HCT116 (cell line): ENCODE measurements around the gene XAB2.

ENCODE experiments used
- ATF3 ChIP-seq: IDR thresholded peaks from 2 replicates; pipeline ENCODE4 v1.6.1; 2012
- CEBPB ChIP-seq: IDR thresholded peaks from 2 replicates; pipeline ENCODE4 v1.6.1; 2012; ENCODE audit warnings: low read depth
- CTCF ChIP-seq, 3 experiments: fragments of 200-600 bp in 1 of 3; sonication (generic) in 1 of 3; IDR thresholded peaks in 2 of 3; conservative IDR thresholded peaks in 1 of 3; 2 replicates each; pipeline ENCODE4 v1.5.1; 2012 to 2017; ENCODE audit warnings: low read depth in 2 of 3, low read length in 2 of 3, antibody characterized with exemption in 1 of 3, borderline replicate concordance in 1 of 3, control low read depth in 1 of 3, mild to moderate bottlenecking in 1 of 3, mixed read lengths in 1 of 3, mixed run types in 1 of 3, moderate library complexity in 1 of 3; ENCODE audit not compliant: insufficient read depth in 1 of 3
- EZH2 ChIP-seq: fragments of 200-600 bp; sonication (generic); IDR thresholded peaks from 2 replicates; pipeline ENCODE4 v1.6.1; 2017; ENCODE audit warnings: antibody characterized with exemption, mixed run types
- EZH2phosphoT487 ChIP-seq: fragments of 200-600 bp; IDR thresholded peaks from 2 replicates; pipeline ENCODE4 v1.6.1; 2018; ENCODE audit warnings: antibody characterized with exemption, borderline replicate concordance
- FOSL1 ChIP-seq: IDR thresholded peaks from 2 replicates; pipeline ENCODE4 v1.6.1; 2012; ENCODE audit warnings: low read depth
- JUND ChIP-seq: IDR thresholded peaks from 2 replicates; pipeline ENCODE4 v1.6.1; 2012
- MAX ChIP-seq: IDR thresholded peaks from 2 replicates; pipeline ENCODE4 v1.6.1; 2012
- POLR2A ChIP-seq: IDR thresholded peaks from 2 replicates; pipeline ENCODE4 v1.7.0; 2011; ENCODE audit warnings: borderline replicate concordance; ENCODE audit not compliant: insufficient read depth, insufficient read length; ENCODE audit errors: extremely low read depth
- POLR2AphosphoS5 ChIP-seq: IDR thresholded peaks from 2 replicates; pipeline ENCODE4 v1.6.1; 2011; ENCODE audit warnings: mild to moderate bottlenecking, low read depth, low read length, moderate library complexity
- RAD21 ChIP-seq: IDR thresholded peaks from 2 replicates; pipeline ENCODE4 v1.6.1; 2012; ENCODE audit warnings: low read depth, mild to moderate bottlenecking
- SIN3A ChIP-seq: IDR thresholded peaks from 2 replicates; pipeline ENCODE4 v1.6.1; 2012; ENCODE audit warnings: low read depth
- SRF ChIP-seq: IDR thresholded peaks from 2 replicates; pipeline ENCODE4 v1.6.1; 2012; ENCODE audit warnings: low read depth
- ZBTB33 ChIP-seq: IDR thresholded peaks from 2 replicates; pipeline ENCODE4 v1.6.1; 2011; ENCODE audit warnings: mild to moderate bottlenecking, low read length, moderate library complexity; ENCODE audit not compliant: insufficient replicate concordance; ENCODE audit errors: extremely low read depth

- TF ChIP-seq CTCF (IDR thresholded peaks at IDR 0.05 in 2 of 3, conservative IDR thresholded peaks at IDR 0.05 in 1 of 3; ENCODE audit: borderline replicate concordance in 1 of 3, insufficient read depth in 1 of 3, low read depth in 2 of 3, low read length in 2 of 3) (no peak), JUND (no peak), CEBPB (no peak), POLR2AphosphoS5 (no peak), EZH2phosphoT487 (no peak), POLR2A (no peak), MAX (no peak), SIN3A (no peak), EZH2 (no peak), ATF3 (no peak), SRF (no peak), FOSL1 (no peak), ZBTB33 (no peak), RAD21 (no peak)
Observed at GRCh38 chr19:7570761-7571160, 58.6 kb downstream of the XAB2 start.
